Common myeloid progenitor, CD34-positive (primary cell): ENCODE results near the gene CTSE.

Experiments
- CTCF ChIA-PET: fragments of 350-600 bp; sonication (Branson Sonifier 250); formaldehyde crosslinking; loops from one replicate; lab custom pipeline; 2021; ENCODE audit warnings: antibody characterized with exemption; lab: Charles Lee
- POLR2A ChIA-PET: fragments of 350-600 bp; sonication (Branson Sonifier 250); formaldehyde crosslinking; loops from one replicate; lab custom pipeline; 2021; ENCODE audit warnings: antibody characterized with exemption; lab: Charles Lee
- DNase-seq, 3 donors: peaks; one replicate each; pipeline versions ENCODE4 v3.0.0 to v3.0.0-alpha.2; 2013
- H3K27ac ChIP-seq, 2 experiments: 1 replicate in 1 of 2; 2 replicates in 1 of 2; pipeline ENCODE4 v1.7.0; 2013; ENCODE audit warnings: inconsistent platforms in 2 of 2, low read length in 2 of 2, mild to moderate bottlenecking in 2 of 2, low read depth in 1 of 2, moderate library complexity in 1 of 2; ENCODE audit not compliant: severe bottlenecking in 2 of 2, insufficient read depth in 1 of 2, poor library complexity in 1 of 2
- H3K27me3 ChIP-seq, 5 experiments: replicated peaks in 2 of 5; 1 replicate in 3 of 5; 2 replicates in 2 of 5; pipeline versions ENCODE4 v1.6.1 to v1.7.0; 2013; ENCODE audit warnings: low read length in 4 of 5, mild to moderate bottlenecking in 2 of 5, moderate library complexity in 2 of 5, inconsistent platforms in 1 of 5; ENCODE audit not compliant: insufficient read depth in 5 of 5, control insufficient read depth in 4 of 5
- H3K36me3 ChIP-seq, 4 experiments: 1 replicate in 2 of 4; 2 replicates in 2 of 4; pipeline versions ENCODE4 v1.6.1 to v1.7.0; 2013; ENCODE audit warnings: low read length in 3 of 4, control low read depth in 1 of 4, mild to moderate bottlenecking in 1 of 4; ENCODE audit not compliant: control insufficient read depth in 4 of 4, insufficient read depth in 4 of 4
- H3K4me1 ChIP-seq, 4 experiments: 1 replicate in 3 of 4; 2 replicates in 1 of 4; pipeline versions ENCODE4 v1.6.1 to v1.7.1; 2013; ENCODE audit warnings: low read length in 3 of 4, mild to moderate bottlenecking in 3 of 4, control low read depth in 1 of 4, inconsistent platforms in 1 of 4, moderate library complexity in 1 of 4; ENCODE audit not compliant: control insufficient read depth in 4 of 4, insufficient read depth in 4 of 4; ENCODE audit errors: control extremely low read depth in 1 of 4
- H3K4me3 ChIP-seq, 7 experiments: 1 replicate in 4 of 7; 2 replicates in 3 of 7; pipeline versions ENCODE4 v1.5.1 to v1.7.0; 2013; ENCODE audit warnings: mild to moderate bottlenecking in 7 of 7, low read length in 6 of 7, moderate library complexity in 6 of 7, inconsistent platforms in 2 of 7, low read depth in 2 of 7, control low read depth in 1 of 7; ENCODE audit not compliant: insufficient read depth in 4 of 7, control insufficient read depth in 1 of 7; ENCODE audit errors: extremely low read depth in 1 of 7
- H3K9me3 ChIP-seq, 5 experiments: 1 replicate in 4 of 5; 2 replicates in 1 of 5; pipeline versions ENCODE4 v1.6.1 to v1.7.1; 2013; ENCODE audit warnings: low read length in 4 of 5, mild to moderate bottlenecking in 2 of 5, inconsistent platforms in 1 of 5, low read depth in 1 of 5, moderate library complexity in 1 of 5; ENCODE audit not compliant: control insufficient read depth in 4 of 5, insufficient read depth in 2 of 5; ENCODE audit errors: control extremely low read depth in 1 of 5
- WGBS: methylation state at CpG from one replicate; pipeline ENCODE4 v1.1.5; 2013; ENCODE audit not compliant: insufficient coverage; 5-methylcytosine and 5-hydroxymethylcytosine counted together

Gene CTSE

GRCh38 chr1:206030714-206031113, 7.0 kb upstream of the CTSE start:
- 0% methylated on average over 2 of the region's 4 CpGs for WGBS

GRCh38 chr1:206030191-206030590, 6.5 kb upstream of the CTSE start:
- H3K4me3 ChIP-seq, result no peak overlapping the region
- 75% methylated on average over 3 of the region's 4 CpGs for WGBS
- POLR2A ChIA-PET, result interaction anchor here (0.6 to 1.2 kb wide), 3 partner anchors 24 to 75 kb away, joined by 3 read pairs; no protein-coding TSS in a partner anchor
- H3K27ac ChIP-seq, result no peak overlapping the region
- no peaks in the 10 kb centered on the region for H3K36me3 ChIP-seq
- peaks cover 0 to 9% (median 0%) of the 10 kb centered on the region in 5 experiments for H3K9me3 ChIP-seq
- DNase-seq, result no peak
- no peaks in the 10 kb centered on the region for H3K27me3 ChIP-seq
- H3K4me1 ChIP-seq, result peaks cover 9 to 41% (median 31%) of the 10 kb centered on the region in 4 experiments
- CTCF ChIA-PET, result interaction anchor here (0.9 to 8.3 kb wide), 25 partner anchors 9 to 85 kb away, joined by 3 to 222 read pairs (median 6); partner anchors contain the start of gene RAB7B

More at GRCh38 chr1:206030714-206031113, 7.0 kb upstream of the CTSE start:
- Histone ChIP-seq H3K36me3 (no peaks in the 10 kb centered on the region), H3K9me3 (peaks cover 0 to 9% (median 0%) of the 10 kb centered on the region in 5 experiments), H3K4me1 (peaks cover 9 to 46% (median 33%) of the 10 kb centered on the region in 4 experiments), H3K27me3 (no peaks in the 10 kb centered on the region), H3K27ac (no peak overlapping the region), H3K4me3 (peak overlapping the region in 1 of 7 experiments; percentile 35)
- CTCF ChIA-PET, result interaction anchor here (0.9 to 8.3 kb wide), 27 partner anchors 8 to 84 kb away, joined by 3 to 222 read pairs (median 5); partner anchors contain the start of gene RAB7B
- DNase-seq, result peak; percentile 81 to 85 (median 85)
- POLR2A ChIA-PET, result interaction anchor here (0.6 to 1.2 kb wide), 3 partner anchors 24 to 75 kb away, joined by 3 read pairs; no protein-coding TSS in a partner anchor

GRCh38 chr1:206029484-206029883, 5.8 kb upstream of the CTSE start:
- POLR2A ChIA-PET, result no interaction called here
- Histone ChIP-seq H3K27me3 (no peaks in the 10 kb centered on the region), H3K9me3 (peaks cover 0 to 9% (median 0%) of the 10 kb centered on the region in 5 experiments), H3K36me3 (no peaks in the 10 kb centered on the region), H3K4me1 (peaks cover 6 to 35% (median 24%) of the 10 kb centered on the region in 4 experiments), H3K27ac (no peak overlapping the region), H3K4me3 (no peak overlapping the region)
- CTCF ChIA-PET, result interaction anchor here (1.3 to 8.3 kb wide), 14 partner anchors 14 to 238 kb away, joined by 3 to 222 read pairs (median 8); no protein-coding TSS in a partner anchor
- DNase-seq, result no peak
- 93% methylated on average over 4 of the region's 4 CpGs for WGBS

- Histone ChIP-seq H3K4me1 (peaks cover 0 to 17% (median 3%) of the 10 kb centered on the region in 4 experiments), H3K4me3 (no peak overlapping the region), H3K9me3 (peaks cover 0 to 9% (median 0%) of the 10 kb centered on the region in 5 experiments), H3K36me3 (no peaks in the 10 kb centered on the region), H3K27me3 (no peaks in the 10 kb centered on the region), H3K27ac (no peak overlapping the region)
- POLR2A ChIA-PET, result interaction anchor here (0.6 kb wide), 1 partner anchor 280 kb away, joined by 3 read pairs; no protein-coding TSS in a partner anchor
- 94% methylated on average over 2 of the region's 3 CpGs for WGBS
- CTCF ChIA-PET, result interaction anchor here (0.7 to 1.1 kb wide), 2 partner anchors 19 to 78 kb away, joined by 3 to 4 read pairs; no protein-coding TSS in a partner anchor
- no peak for DNase-seq
These were observed 1.7 kb upstream of the CTSE start for GRCh38 chr1:206025283-206025820.

- peaks cover 0 to 9% (median 0%) of the 10 kb centered on the region in 5 experiments for H3K9me3 ChIP-seq
- WGBS, result 100% methylated on average over 5 of the region's 7 CpGs
- no peaks in the 10 kb centered on the region for H3K36me3 ChIP-seq
- H3K27me3 ChIP-seq, result no peaks in the 10 kb centered on the region
- H3K4me1 ChIP-seq, result peaks cover 0 to 13% (median 1%) of the 10 kb centered on the region in 4 experiments
- ChIA-PET POLR2A (no interaction called here), CTCF (interaction anchor here (0.8 to 1.7 kb wide), 7 partner anchors 9 to 86 kb away, joined by 3 to 6 read pairs (median 4); no protein-coding TSS in a partner anchor)
- H3K4me3 ChIP-seq, result no peak overlapping the region
- no peak for DNase-seq
- no peak overlapping the region for H3K27ac ChIP-seq
These were observed 929 bp downstream of the CTSE start for GRCh38 chr1:206022766-206023165.

- H3K9me3 ChIP-seq, result peaks cover 0 to 7% (median 0%) of the 10 kb centered on the region in 5 experiments
- no peak for DNase-seq
- H3K36me3 ChIP-seq, result no peaks in the 10 kb centered on the region
- CTCF ChIA-PET, result interaction anchor here (0.8 to 1.2 kb wide), 4 partner anchors 9 to 89 kb away, joined by 3 to 4 read pairs (median 3); no protein-coding TSS in a partner anchor
- 100% methylated on average over 1 of the region's 4 CpGs for WGBS
- no peak overlapping the region for H3K27ac ChIP-seq
- POLR2A ChIA-PET, result no interaction called here
- H3K4me3 ChIP-seq, result no peak overlapping the region
- H3K4me1 ChIP-seq, result peaks cover 0 to 13% (median 1%) of the 10 kb centered on the region in 4 experiments
- no peaks in the 10 kb centered on the region for H3K27me3 ChIP-seq
These were observed 1.9 kb downstream of the CTSE start for GRCh38 chr1:206021626-206022365.
